ENCODE data around the gene RXRA. TPM values are rescaled to one million over a fixed set of nuclear protein-coding genes. Genes with fewer than 3 reads are reported as not detected.
A peak's percentile ranks its signal among the peaks of the same experiment; 100 is the strongest.

RXRA gene
- total and polyA plus RNA-seq, 2 of the 13 experiments (the other 11 are each of a cell fraction or from before 2014, with no cell fraction given), result 18.9 to 29.2 TPM

- no peak for TF ChIP-seq ARID3A (IDR thresholded peaks at IDR 0.05; ENCODE audit: low read depth, low read length)
- TF ChIP-seq ZFP37 (CRISPR knock-in tag; IDR thresholded peaks at IDR 0.05; ENCODE audit: borderline replicate concordance), result 0 out of 2 replicates have a peak, but pooled peaks have one; percentile 30
- TF ChIP-seq RXRA (CRISPR knock-in tag; IDR thresholded peaks at IDR 0.05), result peak; percentile 69
- TF ChIP-seq PHF21A (CRISPR knock-in tag; IDR thresholded peaks at IDR 0.05), result 0 out of 2 replicates have a peak, but pooled peaks have one; percentile 26
- TF ChIP-seq ZNF280D (CRISPR knock-in tag; IDR thresholded peaks at IDR 0.05), result no peak
- TF ChIP-seq ZNF724P (CRISPR knock-in tag; IDR thresholded peaks at IDR 0.05; ENCODE audit: borderline replicate concordance), result no peak
- peak; percentile 80; the same call in 1 of the 2 replicates for TF ChIP-seq HNRNPL (IDR thresholded peaks at IDR 0.05; ENCODE audit: low read depth, low read length)
- no peak for TF ChIP-seq ZSCAN9 (CRISPR knock-in tag; IDR thresholded peaks at IDR 0.05; ENCODE audit: borderline replicate concordance)
- no peak for TF ChIP-seq CEBPG (CRISPR knock-in tag; IDR thresholded peaks at IDR 0.05)
- TF ChIP-seq ZNF431 (CRISPR knock-in tag; IDR thresholded peaks at IDR 0.05; ENCODE audit: borderline replicate concordance, low read depth), result no peak
- TF ChIP-seq AKAP8 (CRISPR knock-in tag; IDR thresholded peaks at IDR 0.05), result peak; percentile 97
- TF ChIP-seq FLYWCH1 (CRISPR knock-in tag; IDR thresholded peaks at IDR 0.05), result no peak
- TF ChIP-seq ZFP91 (CRISPR knock-in tag; IDR thresholded peaks at IDR 0.05; ENCODE audit: borderline replicate concordance), result peak; percentile 45; the same call in 1 of the 2 replicates
- TF ChIP-seq CTCF (CRISPR knock-in tag; IDR thresholded peaks at IDR 0.05), result peak; percentile 52
- peak; percentile 52; the same call in 1 of the 2 replicates for TF ChIP-seq ZNF768 (CRISPR knock-in tag; IDR thresholded peaks at IDR 0.05)
- no peak for TF ChIP-seq CAMTA2 (CRISPR knock-in tag; IDR thresholded peaks at IDR 0.05; ENCODE audit: borderline replicate concordance)
- no peak for TF ChIP-seq ZNF24 (IDR thresholded peaks at IDR 0.05)
- no peak for TF ChIP-seq TRIM22 (IDR thresholded peaks at IDR 0.05)
These were observed 113.1 kb downstream of the RXRA start (continued) for GRCh38 chr9:134439368-134439784.
